SIG-M5 (cell line): ENCODE results near the gene TARS2.

Source experiments
- DNase-seq: peaks from one replicate; lab custom pipeline; 2025; lab: John Stamatoyannopoulos, UW

Gene TARS2

DNA sequence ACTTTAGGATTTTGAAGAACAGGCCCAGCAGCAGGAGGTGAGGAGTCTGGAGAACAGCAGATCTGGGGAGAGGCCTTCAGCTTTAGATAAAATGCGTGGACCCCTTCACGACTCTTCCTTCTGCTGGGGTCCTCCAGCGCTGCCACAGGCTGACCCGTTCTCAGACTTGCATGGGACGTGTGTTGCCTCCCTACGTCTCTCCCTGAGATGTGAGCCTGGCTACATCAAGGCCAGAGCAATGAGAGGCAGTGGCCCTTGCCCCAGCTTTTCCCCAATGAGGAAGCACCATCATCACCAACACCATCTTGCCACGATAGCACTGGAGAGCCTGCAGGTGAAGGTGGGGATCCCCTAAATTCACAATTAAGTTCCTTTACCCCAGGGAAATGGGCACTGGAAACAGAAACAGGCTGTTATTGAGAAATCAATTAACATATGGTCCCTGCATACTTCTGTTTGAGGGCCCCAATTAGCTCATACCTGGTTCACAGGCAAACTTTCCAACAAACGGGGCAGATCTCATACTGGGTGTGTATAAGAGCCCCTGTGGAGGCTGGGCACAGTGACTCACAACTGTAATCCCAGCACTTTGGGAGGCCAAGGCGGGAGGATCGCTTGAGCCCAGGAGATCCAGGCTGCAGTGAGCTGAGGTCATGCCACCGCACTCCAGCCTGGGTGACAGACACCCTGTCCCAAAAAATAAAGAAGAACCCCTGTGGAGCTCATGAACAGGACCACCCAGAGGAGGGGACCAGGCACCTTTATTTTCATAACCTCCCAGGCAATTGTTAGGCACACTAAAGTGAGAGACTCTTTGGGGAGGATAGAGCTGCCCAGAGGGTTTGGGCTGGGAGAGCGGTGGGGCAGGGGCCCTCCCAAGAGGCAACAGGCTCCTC is 49.9 kb downstream of the TARS2 start:
- no peak for DNase-seq

DNA sequence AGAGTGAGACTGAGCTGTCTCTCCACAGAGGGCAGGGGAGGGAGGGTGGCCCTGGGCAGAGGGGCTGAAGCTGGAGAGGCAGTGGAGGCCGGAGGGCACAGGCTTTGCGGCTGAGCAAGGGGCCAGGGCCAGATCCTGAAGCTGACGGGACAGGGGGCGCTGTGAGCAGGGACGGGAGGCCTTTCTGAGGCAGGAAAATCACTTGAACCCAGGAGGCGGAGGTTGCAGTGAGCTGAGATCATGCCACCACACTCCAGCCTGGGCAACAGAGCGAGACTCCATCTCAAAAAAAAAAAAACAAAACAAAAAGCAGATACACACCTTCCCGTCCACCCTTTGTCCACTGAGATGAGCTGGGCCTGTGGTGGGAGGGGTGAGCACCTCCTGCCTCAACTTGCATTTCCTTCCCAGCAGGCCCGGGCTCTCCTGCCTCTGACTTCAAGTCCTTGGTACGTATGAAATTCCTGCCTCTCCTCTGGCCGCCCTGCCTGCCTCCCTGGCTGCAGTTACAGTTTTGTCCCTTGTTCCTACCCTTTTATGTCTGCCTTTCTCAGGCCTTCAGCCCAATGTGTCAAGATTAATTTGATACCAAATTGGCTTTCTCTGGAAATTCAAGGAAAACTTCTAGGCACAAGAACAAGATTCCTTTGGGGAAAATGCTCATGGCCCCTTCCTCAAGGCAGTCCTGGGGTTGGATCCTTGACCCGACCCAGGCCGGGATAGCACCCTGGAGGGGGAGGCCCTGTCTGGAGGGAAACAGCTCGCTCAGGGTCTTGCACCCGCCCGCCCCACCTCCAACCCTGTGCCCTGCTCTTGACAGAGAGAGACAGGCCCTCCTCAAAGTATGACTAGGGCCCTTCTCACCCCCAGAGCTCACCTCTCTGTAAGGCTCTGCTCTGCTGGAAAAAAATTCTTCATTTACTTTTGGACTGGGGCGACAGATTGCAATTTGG is 50.8 kb downstream of the TARS2 start:
- DNase-seq, result no peak

DNA sequence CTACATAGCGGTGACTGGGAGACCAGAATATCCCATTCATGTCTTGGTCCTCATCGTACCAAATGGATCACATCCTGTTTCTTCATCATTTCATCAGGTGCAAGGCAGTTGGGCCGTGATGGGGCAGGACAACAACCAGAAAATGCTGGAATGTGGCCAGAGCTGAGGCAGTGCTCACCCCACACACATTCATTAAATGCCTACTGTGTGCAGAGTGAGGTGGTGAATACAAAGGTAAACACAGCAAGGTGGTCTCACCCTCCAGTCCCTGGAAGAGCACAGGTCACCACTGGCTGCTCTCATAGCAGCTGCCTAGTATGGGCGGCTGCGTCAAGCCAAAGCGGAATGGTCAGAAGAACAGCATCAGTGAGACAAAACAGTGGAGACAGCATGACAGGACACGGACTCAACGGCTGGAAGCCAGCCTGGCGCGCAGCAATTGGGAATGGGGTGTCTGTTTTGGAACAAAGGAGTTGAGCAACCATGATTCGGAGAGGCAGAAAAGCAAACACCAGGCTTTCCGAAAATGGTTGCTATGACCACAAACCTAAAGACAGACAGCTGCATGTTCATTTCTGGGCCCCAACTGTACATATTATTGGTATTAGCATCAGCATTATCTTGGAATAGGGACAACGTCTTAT is 56.4 kb downstream of the TARS2 start:
- DNase-seq, result no peak

DNA sequence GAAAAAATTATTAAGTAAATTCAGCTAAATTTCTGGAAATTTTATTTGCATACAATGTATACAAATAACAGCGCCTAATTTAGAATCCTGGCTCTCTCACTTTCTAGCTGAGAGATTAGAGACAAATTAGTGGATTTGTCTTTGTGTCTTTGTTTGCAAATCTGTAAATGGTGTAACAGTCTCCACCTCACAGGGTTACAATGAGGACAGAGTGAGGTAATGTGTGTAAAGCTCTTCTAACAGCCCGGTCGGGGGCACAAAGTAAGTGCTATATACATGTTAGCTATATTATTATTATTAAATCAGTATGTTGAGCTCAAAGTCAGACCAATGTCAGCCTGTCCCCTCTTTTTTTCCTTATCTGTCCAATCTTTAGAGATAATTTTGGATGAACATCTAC is 57.0 kb downstream of the TARS2 start:
- DNase-seq, result no peak

DNA sequence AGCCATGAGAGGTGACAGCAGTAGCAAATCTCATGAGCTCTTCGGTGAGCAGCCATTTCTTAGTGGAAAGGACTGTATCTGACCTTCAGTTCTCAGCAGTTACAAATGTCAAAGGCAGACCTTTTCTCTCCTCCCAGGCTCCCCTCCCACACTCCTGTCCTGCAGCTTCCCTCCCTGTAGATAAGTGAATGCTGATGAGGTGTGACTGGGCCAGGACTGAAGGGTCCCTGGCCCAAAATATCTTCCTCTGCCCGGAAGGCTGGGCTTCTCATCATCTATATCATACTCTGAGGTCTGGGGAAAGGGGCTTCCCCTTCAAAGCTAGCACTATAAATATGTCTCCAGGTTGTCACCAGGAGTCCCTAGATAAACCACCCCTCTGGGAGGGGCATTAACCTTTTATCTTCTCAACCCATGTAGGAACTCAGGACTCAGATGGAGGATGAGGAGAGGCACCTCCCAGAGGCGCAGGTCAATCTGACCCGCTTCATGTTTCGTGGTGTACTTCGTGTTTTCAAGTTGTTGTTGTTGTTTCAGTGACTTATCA is 58.3 kb downstream of the TARS2 start:
- no peak for DNase-seq

DNA sequence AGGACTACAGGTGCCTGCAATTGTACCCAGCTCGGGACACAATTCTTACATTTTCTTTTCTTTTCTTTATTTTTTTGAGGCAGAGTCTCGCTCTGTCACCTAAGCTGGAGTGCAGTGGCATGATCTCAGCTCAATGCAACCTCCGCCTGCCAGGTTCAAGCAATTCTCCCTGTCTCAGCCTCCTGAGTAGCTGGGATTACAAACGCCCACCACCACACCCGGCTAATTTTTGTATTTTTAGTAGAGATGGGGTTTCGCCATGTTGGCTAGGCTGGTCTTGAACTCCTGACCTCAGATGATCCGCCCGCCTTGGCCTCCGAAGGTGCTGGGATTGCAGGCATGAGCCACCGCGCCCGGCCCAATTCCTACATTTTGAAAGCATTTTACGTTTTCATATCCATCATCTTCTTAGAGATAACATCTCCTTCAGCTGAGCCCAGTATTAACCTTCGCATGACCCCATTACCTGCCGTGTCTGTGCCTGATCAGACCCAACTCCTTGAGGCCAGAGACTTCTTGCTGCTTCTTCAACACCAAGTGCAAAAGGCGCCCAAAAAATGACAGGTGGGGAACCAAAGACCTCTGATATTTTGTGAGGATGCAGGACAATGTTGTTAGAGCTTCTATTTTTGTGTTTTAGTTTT is 59.2 kb downstream of the TARS2 start:
- no peak for DNase-seq

DNA sequence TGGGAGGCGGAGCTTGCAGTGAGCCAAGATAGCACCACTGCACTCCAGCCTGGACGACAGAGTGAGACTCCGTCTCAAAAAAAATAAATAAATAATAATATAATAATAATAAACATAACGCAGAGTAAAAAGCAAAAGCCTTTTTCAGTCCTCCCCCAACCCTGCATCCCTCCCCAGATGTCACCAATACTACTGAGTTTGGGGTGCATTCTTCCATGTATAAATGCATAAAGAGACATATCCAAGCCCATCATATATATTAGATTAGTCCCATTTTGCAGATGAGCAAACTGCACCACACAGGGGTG is 61.1 kb downstream of the TARS2 start:
- no peak for DNase-seq

DNA sequence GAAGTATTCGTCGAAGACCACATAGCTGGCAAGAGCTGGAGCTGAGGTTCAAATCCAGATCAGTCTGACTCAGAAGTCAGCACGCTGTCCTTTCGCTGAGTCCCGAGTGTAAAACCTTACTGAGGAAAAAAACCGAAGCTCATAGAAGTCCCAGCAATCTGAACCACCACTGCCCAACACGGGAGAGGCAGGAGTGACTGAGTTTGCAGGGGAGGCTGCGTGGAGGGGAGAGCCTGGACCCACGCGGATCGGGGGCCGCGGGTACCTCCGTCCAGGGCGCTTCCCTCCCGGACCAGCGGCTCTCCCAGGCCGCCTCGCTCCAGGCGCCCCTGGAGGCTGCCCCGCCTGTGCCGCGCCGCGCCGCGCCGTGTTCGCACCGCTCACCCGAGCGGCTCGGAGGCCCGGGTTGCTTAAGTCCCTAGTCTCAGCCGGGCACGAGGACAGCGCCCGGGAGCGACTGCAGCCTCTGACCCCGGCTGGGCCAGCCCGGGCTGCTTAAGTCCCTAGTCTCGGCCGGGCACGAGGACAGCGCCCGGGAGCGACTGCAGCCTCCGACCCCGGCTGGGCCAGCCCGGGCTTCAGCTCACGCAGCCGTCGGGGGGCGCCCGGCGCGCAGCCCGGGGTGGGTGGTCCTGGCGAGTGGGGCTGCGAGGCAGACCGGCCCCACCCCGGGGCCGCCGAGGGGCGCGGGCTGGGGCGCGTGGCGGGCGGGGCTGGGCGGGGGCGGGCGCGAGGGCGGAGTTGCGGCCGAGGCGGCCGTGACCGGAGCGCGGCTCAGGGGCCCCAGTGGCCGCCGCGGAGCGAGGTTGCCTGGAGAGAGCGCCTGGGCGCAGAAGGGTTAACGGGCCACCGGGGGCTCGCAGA is 61.6 kb downstream of the TARS2 start, which contains the start of gene ADAMTSL4:
TSS of gene ADAMTSL4 (plus strand) at position 777 of the 864 bp plus-strand sequence. CDS start 2,881 bp downstream, outside the sequence.
- no peak for DNase-seq

DNA sequence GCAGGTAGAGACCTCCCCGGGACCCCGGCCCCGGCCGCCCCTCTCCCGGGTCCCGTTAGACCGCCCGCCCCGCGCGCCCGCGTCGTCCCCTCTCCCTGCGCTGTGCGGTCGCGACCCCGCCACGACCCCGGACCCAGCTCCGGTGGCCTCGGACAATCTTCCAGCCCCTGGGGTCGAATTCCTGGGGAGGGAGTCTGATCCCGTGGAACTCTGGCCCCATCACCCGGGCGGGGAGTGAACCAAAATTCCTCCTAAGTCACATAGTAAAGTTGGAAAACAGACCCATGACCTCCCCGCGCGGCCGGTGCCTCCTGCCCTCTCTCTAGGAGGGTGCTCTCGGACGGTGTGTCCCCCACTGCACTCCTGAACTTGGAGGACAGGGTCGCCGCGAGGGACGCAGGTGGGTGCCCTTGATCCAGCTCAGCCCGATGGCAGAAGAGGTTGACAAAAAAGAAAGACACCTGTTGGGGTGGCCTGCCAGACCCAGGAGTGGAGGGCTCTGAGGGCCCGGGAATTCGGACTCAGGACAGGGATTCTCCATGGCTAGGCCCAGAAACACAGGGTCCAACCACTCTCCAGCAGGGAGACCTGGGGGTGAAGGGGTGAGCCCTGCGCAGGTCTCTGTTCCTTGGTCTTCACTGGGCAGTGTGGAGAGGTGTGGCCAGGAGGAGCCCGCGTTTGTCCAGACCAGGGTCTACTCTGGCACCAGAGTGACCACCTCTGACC is 62.4 kb downstream of the TARS2 start:
- no peak for DNase-seq

DNA sequence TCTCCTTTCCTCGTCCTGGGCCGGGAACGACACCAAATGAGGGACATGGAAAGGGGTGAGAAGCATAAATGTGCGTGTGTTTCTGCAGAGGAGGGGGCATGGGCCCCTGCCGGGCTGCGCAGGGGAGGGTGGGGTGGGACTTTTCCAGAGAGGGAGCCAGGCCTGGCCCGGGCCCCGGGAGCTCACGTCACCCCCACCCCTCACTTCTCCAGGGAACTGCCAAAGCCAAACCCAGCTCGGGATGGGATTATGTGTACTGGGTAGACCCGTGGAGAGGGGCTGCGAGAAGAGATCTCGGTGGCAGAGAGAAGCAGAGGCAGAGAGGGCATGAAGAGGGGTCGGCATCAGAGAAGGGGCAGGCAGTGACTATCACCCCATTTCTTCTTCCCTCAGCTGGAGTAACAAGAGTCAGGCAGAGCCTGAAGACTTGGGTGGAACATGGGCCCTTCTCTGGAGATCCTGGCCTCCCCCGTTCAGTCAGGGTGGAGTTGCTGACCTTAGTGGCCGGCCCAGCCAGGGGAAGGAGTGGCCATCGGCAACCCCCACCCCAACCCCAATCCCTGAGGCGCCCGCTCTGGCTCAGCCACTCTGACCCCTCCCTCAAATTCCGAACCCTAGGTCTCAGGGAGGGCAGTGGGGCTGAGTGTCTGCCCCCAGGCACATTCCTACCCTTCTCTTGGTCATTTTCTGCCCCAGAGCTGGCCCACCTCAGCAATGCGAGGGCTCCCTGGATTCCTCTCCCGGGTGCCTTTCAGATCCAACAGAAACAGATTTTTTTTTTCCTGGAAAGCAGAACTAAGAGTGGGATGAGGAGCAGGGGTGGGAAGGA is 63.2 kb downstream of the TARS2 start:
- no peak for DNase-seq

DNA sequence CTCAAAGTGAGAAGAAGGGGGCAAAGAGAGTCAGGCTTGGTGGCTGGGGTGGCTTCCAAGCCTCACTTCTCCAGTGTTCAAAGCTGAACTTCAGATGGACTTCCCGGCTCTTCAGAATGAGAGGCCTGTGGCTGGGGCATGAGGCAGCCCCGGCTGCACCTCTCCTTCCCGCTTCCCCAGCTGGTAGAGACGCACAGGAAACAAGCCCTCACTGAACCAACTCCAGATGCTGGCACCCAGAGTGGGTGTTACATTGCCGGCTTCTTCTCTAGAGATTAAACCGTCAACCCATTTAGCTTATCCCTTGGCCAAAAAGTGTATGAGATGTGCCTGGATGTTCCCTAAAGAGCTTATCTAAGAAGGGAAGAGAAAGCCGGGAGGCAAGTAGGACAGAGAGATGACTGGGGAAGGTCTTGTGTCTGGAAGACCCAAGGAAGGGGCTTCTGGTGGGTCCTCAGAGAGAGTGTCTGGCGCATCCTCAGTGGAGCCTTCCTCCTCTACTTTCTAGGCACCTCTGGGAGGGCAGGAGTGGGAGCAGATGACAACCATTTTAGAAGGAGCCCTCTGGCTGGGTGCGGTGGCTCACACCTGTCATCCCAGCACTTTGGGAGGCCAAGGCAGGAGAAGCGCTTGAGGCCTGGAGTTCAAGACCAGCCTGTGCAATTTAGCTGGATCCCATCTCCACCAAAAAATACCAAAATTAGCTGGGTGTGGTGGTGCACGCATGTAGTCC is 64.0 kb downstream of the TARS2 start:
- no peak for DNase-seq

DNA sequence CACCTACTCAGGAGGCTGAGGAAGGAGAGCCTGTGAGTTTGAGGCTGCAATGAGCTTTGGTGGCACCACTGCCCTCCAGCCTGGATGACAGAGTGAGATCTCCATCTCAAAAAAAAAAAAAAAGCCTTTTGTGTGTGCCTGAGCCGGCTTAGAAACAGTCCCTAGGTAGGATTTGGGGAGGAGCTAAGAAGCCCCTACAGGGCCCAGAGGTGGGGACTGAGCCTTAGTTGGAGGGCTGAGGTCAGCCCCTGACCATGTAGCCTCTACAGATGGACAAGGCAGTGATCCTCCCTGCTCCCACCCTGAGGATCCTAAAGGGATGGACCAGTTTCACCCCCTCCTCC is 64.5 kb downstream of the TARS2 start:
- no peak for DNase-seq

DNA sequence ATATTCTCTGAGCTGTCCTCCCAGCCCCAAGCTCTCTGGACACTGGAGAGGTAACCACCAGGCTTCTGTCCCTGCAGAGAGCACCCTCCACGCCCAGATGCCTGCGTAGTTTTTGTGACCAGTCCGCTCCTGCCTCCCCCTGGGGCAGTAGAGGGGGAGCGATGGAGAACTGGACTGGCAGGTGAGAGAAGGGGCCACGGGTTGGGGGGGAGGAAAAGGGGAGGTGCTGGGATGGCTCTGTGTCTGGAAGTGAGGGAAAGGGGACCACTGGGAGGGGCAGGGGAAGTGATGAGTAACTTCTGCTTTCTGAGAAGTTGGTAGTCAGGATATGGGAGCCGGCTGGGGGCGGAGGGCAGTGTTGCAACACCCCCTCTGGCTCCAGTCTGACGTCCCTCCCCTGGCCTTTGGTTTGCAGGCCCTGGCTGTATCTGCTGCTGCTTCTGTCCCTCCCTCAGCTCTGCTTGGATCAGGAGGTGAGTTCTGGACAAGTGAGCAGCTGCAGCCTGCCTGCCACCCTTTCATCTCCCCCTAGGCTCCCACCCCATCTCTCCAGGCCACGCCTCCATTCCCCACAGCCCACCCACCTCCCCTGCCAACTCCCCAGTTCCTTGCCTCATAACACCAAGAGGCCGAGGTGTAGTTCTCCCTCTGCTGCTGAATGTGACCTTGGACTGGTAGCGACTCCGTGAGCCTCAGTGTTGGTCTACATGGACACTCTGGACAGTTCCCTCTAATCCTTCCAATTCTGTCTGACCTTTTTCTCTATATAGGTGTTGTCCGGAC is 65.1 kb downstream of the TARS2 start:
- peak; percentile 89 for DNase-seq

DNA sequence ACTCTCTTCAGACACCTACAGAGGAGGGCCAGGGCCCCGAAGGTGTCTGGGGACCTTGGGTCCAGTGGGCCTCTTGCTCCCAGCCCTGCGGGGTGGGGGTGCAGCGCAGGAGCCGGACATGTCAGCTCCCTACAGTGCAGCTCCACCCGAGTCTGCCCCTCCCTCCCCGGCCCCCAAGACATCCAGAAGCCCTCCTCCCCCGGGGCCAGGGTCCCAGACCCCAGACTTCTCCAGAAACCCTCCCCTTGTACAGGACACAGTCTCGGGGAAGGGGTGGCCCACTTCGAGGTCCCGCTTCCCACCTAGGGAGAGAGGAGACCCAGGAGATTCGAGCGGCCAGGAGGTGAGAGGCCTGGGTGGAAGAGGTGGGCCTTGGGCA is 65.7 kb downstream of the TARS2 start:
- DNase-seq, result no peak

DNA sequence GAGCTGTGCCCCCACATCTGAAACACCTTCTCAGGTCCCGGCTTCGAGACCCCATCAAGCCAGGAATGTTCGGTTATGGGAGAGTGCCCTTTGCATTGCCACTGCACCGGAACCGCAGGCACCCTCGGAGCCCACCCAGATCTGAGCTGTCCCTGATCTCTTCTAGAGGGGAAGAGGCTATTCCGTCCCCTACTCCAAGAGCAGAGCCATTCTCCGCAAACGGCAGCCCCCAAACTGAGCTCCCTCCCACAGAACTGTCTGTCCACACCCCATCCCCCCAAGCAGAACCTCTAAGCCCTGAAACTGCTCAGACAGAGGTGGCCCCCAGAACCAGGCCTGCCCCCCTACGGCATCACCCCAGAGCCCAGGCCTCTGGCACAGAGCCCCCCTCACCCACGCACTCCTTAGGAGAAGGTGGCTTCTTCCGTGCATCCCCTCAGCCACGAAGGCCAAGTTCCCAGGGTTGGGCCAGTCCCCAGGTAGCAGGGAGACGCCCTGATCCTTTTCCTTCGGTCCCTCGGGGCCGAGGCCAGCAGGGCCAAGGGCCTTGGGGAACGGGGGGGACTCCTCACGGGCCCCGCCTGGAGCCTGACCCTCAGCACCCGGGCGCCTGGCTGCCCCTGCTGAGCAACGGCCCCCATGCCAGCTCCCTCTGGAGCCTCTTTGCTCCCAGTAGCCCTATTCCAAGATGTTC is 66.3 kb downstream of the TARS2 start:
- DNase-seq, result no peak

DNA sequence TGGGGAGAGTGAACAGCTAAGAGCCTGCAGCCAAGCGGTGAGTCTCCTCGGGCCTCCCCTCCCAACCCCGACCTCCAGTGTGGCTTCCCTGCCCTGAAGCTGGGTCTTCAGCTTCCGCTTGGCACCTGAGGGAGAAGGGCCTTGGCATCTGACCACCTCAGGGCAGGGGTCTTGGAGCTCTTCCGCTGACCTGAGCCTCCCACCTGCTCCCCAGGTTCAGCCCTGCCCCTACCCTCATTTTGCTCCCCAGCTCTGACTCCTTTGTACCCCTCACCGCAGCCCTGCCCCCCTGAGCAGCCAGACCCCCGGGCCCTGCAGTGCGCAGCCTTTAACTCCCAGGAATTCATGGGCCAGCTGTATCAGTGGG is 66.8 kb downstream of the TARS2 start:
- no peak for DNase-seq
